Measurements from ENCODE around the gene SLC51B. TPM values are rescaled to one million over a fixed set of nuclear protein-coding genes. Genes with fewer than 3 reads are reported as not detected.

SLC51B gene
- total and polyA plus RNA-seq, 11 donors: 0.08 TPM; not detected in 10

DNA sequence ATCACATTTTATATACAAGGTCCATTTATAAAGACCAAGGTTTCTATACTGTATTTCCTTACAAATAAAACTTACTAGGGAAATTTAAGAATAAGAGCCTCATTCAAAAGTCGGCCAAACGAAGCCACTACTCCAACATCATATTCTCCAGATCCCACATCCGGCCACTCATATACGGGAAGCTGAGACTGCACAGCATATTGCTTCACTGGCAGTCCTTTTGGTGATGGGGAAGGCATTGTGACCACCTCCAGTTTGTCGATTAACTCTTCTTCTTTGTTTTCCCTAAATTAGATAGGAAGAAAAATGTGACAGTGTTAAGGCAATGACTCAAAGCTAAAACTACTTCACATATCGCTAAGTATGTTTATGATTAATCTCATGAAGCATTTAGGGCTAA lies 18.4 kb upstream of the SLC51B start:
- Histone ChIP-seq H3K27ac (no peak overlapping the region), H3K36me3 (peaks cover 0 to 51% (median 42%) of the 10 kb centered on the region in 9 donors), H3K27me3 (no peaks in the 10 kb centered on the region), H3K9me3 (no peaks in the 10 kb centered on the region), H3K4me1 (peaks cover 0 to 18% (median 10%) of the 10 kb centered on the region in 12 donors), H3K4me3 (no peak overlapping the region)
- intact Hi-C loops (cut with DNase I): no loop called here
- DNase-seq (no peak), ATAC-seq (no peak)
- TF ChIP-seq POLR2A (IDR thresholded peaks at IDR 0.05): no peak
- TF ChIP-seq, protein P1, sequence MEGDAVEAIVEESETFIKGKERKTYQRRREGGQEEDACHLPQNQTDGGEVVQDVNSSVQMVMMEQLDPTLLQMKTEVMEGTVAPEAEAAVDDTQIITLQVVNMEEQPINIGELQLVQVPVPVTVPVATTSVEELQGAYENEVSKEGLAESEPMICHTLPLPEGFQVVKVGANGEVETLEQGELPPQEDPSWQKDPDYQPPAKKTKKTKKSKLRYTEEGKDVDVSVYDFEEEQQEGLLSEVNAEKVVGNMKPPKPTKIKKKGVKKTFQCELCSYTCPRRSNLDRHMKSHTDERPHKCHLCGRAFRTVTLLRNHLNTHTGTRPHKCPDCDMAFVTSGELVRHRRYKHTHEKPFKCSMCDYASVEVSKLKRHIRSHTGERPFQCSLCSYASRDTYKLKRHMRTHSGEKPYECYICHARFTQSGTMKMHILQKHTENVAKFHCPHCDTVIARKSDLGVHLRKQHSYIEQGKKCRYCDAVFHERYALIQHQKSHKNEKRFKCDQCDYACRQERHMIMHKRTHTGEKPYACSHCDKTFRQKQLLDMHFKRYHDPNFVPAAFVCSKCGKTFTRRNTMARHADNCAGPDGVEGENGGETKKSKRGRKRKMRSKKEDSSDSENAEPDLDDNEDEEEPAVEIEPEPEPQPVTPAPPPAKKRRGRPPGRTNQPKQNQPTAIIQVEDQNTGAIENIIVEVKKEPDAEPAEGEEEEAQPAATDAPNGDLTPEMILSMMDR (IDR thresholded peaks at IDR 0.05): no peak
- WGBS, 4 donors: 87 to 94% (median 92%) methylated on average over 6 of the region's 6 CpGs

DNA sequence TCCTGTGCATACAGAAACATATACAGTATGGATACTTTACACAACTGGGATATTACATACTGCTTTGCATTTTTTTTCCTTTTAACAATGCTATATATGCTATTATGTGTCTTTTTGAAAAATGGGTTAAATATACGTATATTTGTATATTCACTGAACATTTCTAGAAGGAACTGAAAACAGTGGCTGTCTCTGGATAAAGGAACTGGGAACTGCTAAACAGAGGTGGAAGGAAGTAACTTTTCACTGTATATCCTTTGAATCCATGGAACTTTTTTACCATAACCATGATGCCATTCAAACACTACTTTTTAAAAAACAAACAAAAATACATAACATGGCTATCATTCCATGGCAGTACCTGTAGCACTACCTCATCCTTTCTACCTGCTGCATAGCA lies 17.6 kb upstream of the SLC51B start:
- peak overlapping the region in 1 of 12 donors; percentile 74 for H3K27ac ChIP-seq
- TF ChIP-seq, protein P1 (IDR thresholded peaks at IDR 0.05): no peak
- TF ChIP-seq POLR2A (IDR thresholded peaks at IDR 0.05): no peak
- 84 to 88% (median 86%) methylated on average over 1 of the region's 1 CpG for WGBS, 4 donors
- peaks cover 0 to 43% (median 37%) of the 10 kb centered on the region in 9 donors for H3K36me3 ChIP-seq
- peak overlapping the region in 5 of 12 donors; percentile 13 to 92 (median 77) for H3K4me3 ChIP-seq
- intact Hi-C loops (cut with DNase I): no loop called here
- no peaks in the 10 kb centered on the region for H3K9me3 ChIP-seq
- no peak for DNase-seq
- peaks cover 0 to 2% (median 0%) of the 10 kb centered on the region in 9 donors for H3K27me3 ChIP-seq
- peaks cover 0 to 19% (median 10%) of the 10 kb centered on the region in 12 donors for H3K4me1 ChIP-seq
- ATAC-seq: no peak

DNA sequence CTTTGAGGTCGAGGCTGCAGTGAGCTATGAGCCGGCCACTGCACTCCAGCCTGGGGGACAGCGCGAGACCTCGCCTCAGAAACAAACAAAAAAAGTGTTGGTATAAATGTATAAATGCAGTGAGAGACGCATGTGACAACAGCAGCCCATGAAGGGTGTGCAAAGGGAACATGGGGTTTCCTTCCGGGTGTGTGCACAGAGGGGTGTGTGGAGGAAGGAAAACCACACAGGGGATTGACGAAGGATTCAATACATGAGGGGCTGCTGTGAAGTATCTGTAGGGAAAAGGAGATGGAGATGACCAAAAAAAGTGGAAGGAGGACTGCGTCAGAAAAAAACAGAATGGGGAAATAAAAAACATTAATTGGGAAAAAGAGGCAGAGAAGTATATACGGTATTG lies 16.8 kb upstream of the SLC51B start:
- intact Hi-C loops (cut with DNase I): no loop called here
- H3K9me3 ChIP-seq: no peaks in the 10 kb centered on the region
- H3K36me3 ChIP-seq: peaks cover 0 to 36% (median 31%) of the 10 kb centered on the region in 9 donors
- H3K27me3 ChIP-seq: peaks cover 0 to 5% (median 0%) of the 10 kb centered on the region in 9 donors
- DNase-seq: no peak
- H3K4me3 ChIP-seq: peak overlapping the region in 10 of 12 donors; percentile 61 to 99 (median 84)
- WGBS, 4 donors: 60 to 67% (median 61%) methylated on average over 10 of the region's 10 CpGs
- no peak for ATAC-seq
- peaks cover 0 to 26% (median 10%) of the 10 kb centered on the region in 12 donors for H3K4me1 ChIP-seq
- no peak for TF ChIP-seq POLR2A (IDR thresholded peaks at IDR 0.05)
- TF ChIP-seq, protein P1 (IDR thresholded peaks at IDR 0.05): no peak
- H3K27ac ChIP-seq: peak overlapping the region in 5 of 12 donors; percentile 70 to 88 (median 74)

DNA sequence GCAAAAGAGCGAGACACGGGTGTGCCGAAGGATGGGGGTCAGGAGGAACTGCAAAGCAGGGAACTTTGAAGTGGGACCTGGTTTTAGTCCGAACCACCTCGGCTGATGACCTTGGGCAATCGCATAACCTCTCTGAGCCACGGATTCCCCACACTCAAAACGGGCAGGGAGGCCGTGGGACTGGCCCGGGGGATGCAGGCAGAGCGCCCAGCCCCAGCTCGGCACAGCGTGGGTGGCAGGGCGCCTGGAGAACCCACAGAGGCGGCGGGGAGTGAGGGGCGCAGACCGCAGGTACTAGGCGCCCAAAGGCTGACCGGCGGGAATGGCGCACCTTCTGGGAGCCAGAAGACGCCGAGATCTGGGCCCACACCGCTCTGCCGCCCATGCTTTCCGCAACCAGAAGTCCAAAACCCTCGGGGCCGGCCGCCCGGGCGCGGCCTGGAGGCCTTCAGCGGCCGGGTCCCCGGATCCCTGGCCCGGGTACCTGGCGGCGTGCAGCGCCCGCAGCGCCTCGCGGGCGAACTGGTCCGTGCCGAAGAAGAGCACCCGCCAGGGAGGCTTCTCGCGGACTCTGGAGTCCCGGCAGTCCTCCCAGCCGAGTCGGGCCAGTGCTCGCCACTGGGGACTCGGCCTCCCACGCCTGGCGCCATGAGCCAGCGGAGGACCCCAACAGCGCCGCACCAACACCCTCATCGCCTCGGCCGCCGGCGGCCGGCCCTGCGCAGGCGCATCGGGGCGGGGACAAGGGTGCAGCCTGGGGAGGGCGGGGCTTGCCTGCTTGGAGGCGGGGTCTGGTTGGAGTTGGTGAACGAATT lies 16.1 kb upstream of the SLC51B start, which contains the start of gene MTFMT:
Gene MTFMT, minus strand, starts transcription at position 719 of the 815 bp plus-strand sequence. Its CDS starts 26 bp downstream, at position 693.
- peaks cover 0 to 34% (median 10%) of the 10 kb centered on the region in 12 donors for H3K4me1 ChIP-seq
- 0 to 1% (median 1%) methylated on average over 39 to 73 of the region's 73 CpGs for WGBS, 4 donors
- H3K27ac ChIP-seq: peak within 1 kb of the TSS in 11 of 12 donors; percentile 64 to 90 (median 77)
- peak; percentile 90 to 97 (median 96) for ATAC-seq
- H3K36me3 ChIP-seq: peaks cover 0 to 28% (median 23%) of the 10 kb centered on the region in 9 donors
- peak within 1 kb of the TSS; percentile 61 to 99 (median 84) for H3K4me3 ChIP-seq
- intact Hi-C loops (cut with DNase I): loop anchor here in 1 of 10 donors (1.0 kb wide), 1 partner anchor 39 kb away; no protein-coding TSS in a partner anchor
- TF ChIP-seq POLR2A (IDR thresholded peaks at IDR 0.05): peak; percentile 60 to 93
- TF ChIP-seq, protein P1 (IDR thresholded peaks at IDR 0.05): peak in 2 of 12 donors; percentile 15 to 23
- H3K27me3 ChIP-seq: peaks cover 0 to 5% (median 0%) of the 10 kb centered on the region in 9 donors
- peak; percentile 92 to 97 (median 94) for DNase-seq
- H3K9me3 ChIP-seq: no peaks in the 10 kb centered on the region
